Activated CD8-positive, alpha-beta T cell treated with anti-CD3 and anti-CD28 coated beads, Interleukin-2, amount 10 ng/mL, durations not matched to agents 7 days and 5 days (primary cell): ENCODE data around the gene TWIST1. TPM values are rescaled to one million over a fixed set of nuclear protein-coding genes. Genes with fewer than 3 reads are reported as not detected.

Experiments used
- ATAC-seq: fragments of 150-1000 bp; cut with Tn5 transposase; one replicate; pipeline ENCODE4 v1.10.0; 2021; ENCODE audit warnings: moderate library complexity
- CTCF ChIA-PET: fragments of 350-600 bp; sonication (Branson Sonifier 250); formaldehyde crosslinking; loops from one replicate; lab custom pipeline; 2021; ENCODE audit warnings: antibody characterized with exemption; lab: Charles Lee
- POLR2A ChIA-PET: fragments of 350-600 bp; sonication (Branson Sonifier 250); formaldehyde crosslinking; loops from one replicate; lab custom pipeline; 2021; ENCODE audit warnings: antibody characterized with exemption; lab: Charles Lee
- DNase-seq: peaks from one replicate; pipeline ENCODE4 v3.0.0-alpha.2; 2020
- H3K27ac Mint-ChIP-seq: one replicate; pipeline ENCODE4 v1.8.0; 2021; ENCODE audit warnings: mild to moderate bottlenecking, mixed read lengths
- H3K27me3 Mint-ChIP-seq: one replicate; pipeline ENCODE4 v1.8.0; 2021; ENCODE audit warnings: low read depth, mixed read lengths
- H3K36me3 Mint-ChIP-seq: one replicate; pipeline ENCODE4 v1.8.0; 2021; ENCODE audit warnings: low read depth, mixed read lengths
- H3K4me1 Mint-ChIP-seq: one replicate; pipeline ENCODE4 v1.8.0; 2021; ENCODE audit warnings: low read depth, mixed read lengths
- H3K4me3 Mint-ChIP-seq: one replicate; pipeline ENCODE4 v1.8.0; 2021; ENCODE audit warnings: mild to moderate bottlenecking, mixed read lengths
- H3K9me3 Mint-ChIP-seq: one replicate; pipeline ENCODE4 v1.8.0; 2022; ENCODE audit warnings: mixed read lengths; ENCODE audit not compliant: insufficient read depth
- total RNA-seq, 2 experiments: library from RNA; stranded (reverse); gene quantifications; one replicate each; pipeline ENCODE4 v1.2.3, GENCODE V29; 2021

The TWIST1 gene
- total RNA-seq, 2 experiments from 2014 or later, result not detected

- peaks cover 3% of the 10 kb centered on the region for H3K9me3 Mint-ChIP-seq
- POLR2A ChIA-PET, result no interaction called here
- H3K4me3 Mint-ChIP-seq, result no peak overlapping the region
- no peak overlapping the region for H3K27ac Mint-ChIP-seq
- no peaks in the 10 kb centered on the region for H3K36me3 Mint-ChIP-seq
- no peaks in the 10 kb centered on the region for H3K4me1 Mint-ChIP-seq
- no peak for ATAC-seq
- H3K27me3 Mint-ChIP-seq, result no peaks in the 10 kb centered on the region
- CTCF ChIA-PET, result no interaction called here
- no peak for DNase-seq
These were observed 38.4 kb downstream of the TWIST1 start for GRCh38 chr7:19079066-19079465.

DNA sequence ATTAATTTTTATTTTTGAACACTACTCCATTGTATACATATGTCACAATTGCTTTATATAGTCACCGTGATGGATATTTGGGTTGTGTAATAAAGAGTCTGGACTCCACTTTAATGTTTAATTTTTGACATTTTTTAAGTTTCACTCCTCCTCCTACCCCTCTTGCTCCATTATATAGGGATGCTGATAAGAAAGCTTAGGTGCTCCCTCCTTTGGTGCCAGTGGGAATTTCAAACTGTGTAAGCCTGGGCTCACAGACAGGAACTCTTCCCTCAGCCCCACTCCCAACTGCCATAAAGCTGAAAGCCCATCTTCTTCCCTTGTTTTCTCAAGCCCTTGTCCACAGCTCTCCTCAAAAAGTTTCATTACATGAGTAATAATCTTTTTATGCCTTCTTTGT lies 47.6 kb downstream of the TWIST1 start:
- H3K4me3 Mint-ChIP-seq, result no peak overlapping the region
- no peaks in the 10 kb centered on the region for H3K36me3 Mint-ChIP-seq
- DNase-seq, result no peak
- no peaks in the 10 kb centered on the region for H3K4me1 Mint-ChIP-seq
- CTCF ChIA-PET, result no interaction called here
- ATAC-seq, result no peak
- H3K27me3 Mint-ChIP-seq, result no peaks in the 10 kb centered on the region
- POLR2A ChIA-PET, result no interaction called here
- no peak overlapping the region for H3K27ac Mint-ChIP-seq
- peaks cover 4% of the 10 kb centered on the region for H3K9me3 Mint-ChIP-seq

- Mint-ChIP-seq H3K9me3 (peaks cover 4% of the 10 kb centered on the region), H3K4me3 (no peak overlapping the region), H3K4me1 (no peaks in the 10 kb centered on the region), H3K27me3 (no peaks in the 10 kb centered on the region), H3K36me3 (no peaks in the 10 kb centered on the region), H3K27ac (no peak overlapping the region)
- ChIA-PET CTCF (no interaction called here), POLR2A (no interaction called here)
- ATAC-seq (no peak), DNase-seq (no peak)
These were observed 51.3 kb downstream of the TWIST1 start for GRCh38 chr7:19066170-19066569.

Other genes with a start within 250 kb of the TWIST1 start
- not detected for gene FERD3L, start 27.8 kb upstream of the TWIST1 start, total RNA-seq